CD4-positive, alpha-beta memory T cell (primary cell): ENCODE measurements around the gene ELMO1. TPM values are rescaled to one million over a fixed set of nuclear protein-coding genes. Genes with fewer than 3 reads are reported as not detected.

Source experiments
- CTCF ChIA-PET: fragments of 350-600 bp; sonication (Branson Sonifier 250); formaldehyde crosslinking; loops from one replicate; lab custom pipeline; 2021; ENCODE audit warnings: inconsistent platforms; ENCODE audit not compliant: partially characterized antibody; lab: Charles Lee
- POLR2A ChIA-PET: fragments of 350-600 bp; sonication (Branson Sonifier 250); formaldehyde crosslinking; loops from one replicate; lab custom pipeline; 2021; ENCODE audit not compliant: partially characterized antibody; lab: Charles Lee
- DNase-seq, 5 donors: peaks; one replicate each; pipeline versions ENCODE4 v3.0.0 to v3.0.0-alpha.2; 2020 to 2022; ENCODE audit warnings: mixed read lengths in 1 of 5
- H3K27ac ChIP-seq: one replicate; pipeline ENCODE4 v1.7.0; 2013; ENCODE audit warnings: low read depth, low read length
- H3K27me3 ChIP-seq: 2 replicates; pipeline ENCODE4 v1.7.0; 2013; ENCODE audit warnings: mild to moderate bottlenecking, low read length, moderate library complexity; ENCODE audit not compliant: insufficient read depth
- H3K36me3 ChIP-seq: 2 replicates; pipeline ENCODE4 v1.7.0; 2013; ENCODE audit warnings: mild to moderate bottlenecking, low read length, moderate library complexity; ENCODE audit not compliant: insufficient read depth
- H3K4me1 ChIP-seq: 2 replicates; pipeline ENCODE4 v1.7.0; 2013; ENCODE audit warnings: mild to moderate bottlenecking, low read length, moderate library complexity; ENCODE audit not compliant: insufficient read depth
- H3K4me3 ChIP-seq, 2 donors: one replicate each; pipeline ENCODE4 v1.7.0; 2013; ENCODE audit warnings: low read length in 2 of 2, mild to moderate bottlenecking in 1 of 2
- H3K9me3 ChIP-seq, 2 donors: one replicate each; pipeline ENCODE4 v1.7.0; 2013; ENCODE audit warnings: low read length in 2 of 2, control low read depth in 1 of 2; ENCODE audit not compliant: control insufficient read depth in 1 of 2
- H3K27ac Mint-ChIP-seq, 7 donors: one replicate each; pipeline ENCODE4 v1.8.0; 2020 to 2021; ENCODE audit warnings: mixed read lengths in 7 of 7, mild to moderate bottlenecking in 6 of 7, inconsistent platforms in 3 of 7, moderate library complexity in 3 of 7
- H3K27me3 Mint-ChIP-seq, 2 donors: one replicate each; pipeline ENCODE4 v1.8.0; 2020 to 2021; ENCODE audit warnings: mixed read lengths in 2 of 2
- H3K36me3 Mint-ChIP-seq, 2 donors: one replicate each; pipeline ENCODE4 v1.8.0; 2020 to 2021; ENCODE audit warnings: mixed read lengths in 2 of 2, inconsistent platforms in 1 of 2, mild to moderate bottlenecking in 1 of 2
- H3K4me1 Mint-ChIP-seq, 4 donors: one replicate each; pipeline ENCODE4 v1.8.0; 2020 to 2021; ENCODE audit warnings: mixed read lengths in 4 of 4, mild to moderate bottlenecking in 1 of 4
- H3K4me3 Mint-ChIP-seq, 8 donors: one replicate each; pipeline ENCODE4 v1.8.0; 2020 to 2021; ENCODE audit warnings: mixed read lengths in 8 of 8, mild to moderate bottlenecking in 7 of 8, moderate library complexity in 6 of 8, inconsistent platforms in 3 of 8
- H3K9me3 Mint-ChIP-seq, 8 donors: one replicate each; pipeline ENCODE4 v1.8.0; 2020 to 2021; ENCODE audit warnings: mixed read lengths in 8 of 8, mild to moderate bottlenecking in 5 of 8, inconsistent platforms in 3 of 8, moderate library complexity in 1 of 8
- intact Hi-C: fragments of 100-400 bp; cut with micrococcal nuclease; formaldehyde crosslinking; loops from one replicate; pipeline ENCODE4 v1.15.1; 2023
- polyA plus RNA-seq, 2 donors: library from polyadenylated mRNA; unstranded; fragments of 300-500 nt; fragmentation: Illumina TruSeq; gene quantifications; one replicate each; pipeline ENCODE4 v1.2.3, GENCODE V29; 2021
- total RNA-seq, 2 experiments: library from RNA; stranded (reverse); gene quantifications; one replicate each; pipeline ENCODE4 v1.2.3, GENCODE V29; 2021

Gene ELMO1
- total and polyA plus RNA-seq, 4 experiments from 2014 or later = 45.1 to 131 (median 111) TPM

GRCh38 chr7:36944838-36945237, 503.8 kb downstream of the ELMO1 start:
- no peak overlapping the region for H3K4me3 Mint-ChIP-seq
- H3K27me3 ChIP-seq = no peaks in the 10 kb centered on the region
- H3K4me3 ChIP-seq = no peak overlapping the region
- peaks cover 13 to 94% (median 71%) of the 10 kb centered on the region in 8 donors for H3K9me3 Mint-ChIP-seq
- ChIA-PET CTCF (no interaction called here), POLR2A (no interaction called here)
- peaks cover 0 to 19% of the 10 kb centered on the region in 2 donors for H3K9me3 ChIP-seq
- intact Hi-C loops = no loop called here
- no peaks in the 10 kb centered on the region for H3K27me3 Mint-ChIP-seq
- no peaks in the 10 kb centered on the region for H3K4me1 ChIP-seq
- DNase-seq = no peak
- H3K27ac Mint-ChIP-seq = peak overlapping the region in 3 of 7 donors; percentile 3 to 63 (median 38)
- peaks cover 87 to 97% of the 10 kb centered on the region in 2 donors for H3K36me3 Mint-ChIP-seq
- peaks cover 22 to 49% (median 39%) of the 10 kb centered on the region in 4 donors for H3K4me1 Mint-ChIP-seq
- H3K27ac ChIP-seq = no peak overlapping the region
- H3K36me3 ChIP-seq = peaks cover 5% of the 10 kb centered on the region

- ChIA-PET POLR2A (interaction anchor here (0.5 kb wide), 1 partner anchor 195 kb away, joined by 3 read pairs; no protein-coding TSS in a partner anchor), CTCF (no interaction called here)
- Mint-ChIP-seq H3K4me3 (peak overlapping the region in 3 of 8 donors; percentile 29 to 64 (median 47)), H3K9me3 (peaks cover 12 to 94% (median 75%) of the 10 kb centered on the region in 8 donors), H3K27ac (peak overlapping the region in 1 of 7 donors; percentile 20), H3K27me3 (no peaks in the 10 kb centered on the region), H3K4me1 (peaks cover 20 to 57% (median 43%) of the 10 kb centered on the region in 4 donors), H3K36me3 (peaks cover 83 to 94% of the 10 kb centered on the region in 2 donors)
- DNase-seq = no peak
- Histone ChIP-seq H3K9me3 (peaks cover 0 to 29% of the 10 kb centered on the region in 2 donors), H3K27ac (no peak overlapping the region), H3K36me3 (no peaks in the 10 kb centered on the region), H3K4me3 (no peak overlapping the region), H3K4me1 (peaks cover 2% of the 10 kb centered on the region), H3K27me3 (no peaks in the 10 kb centered on the region)
- intact Hi-C loops = no loop called here
Observed at GRCh38 chr7:36943591-36944435, 504.9 kb downstream of the ELMO1 start.

GRCh38 chr7:36942955-36943354, 505.7 kb downstream of the ELMO1 start:
- H3K27me3 ChIP-seq = no peaks in the 10 kb centered on the region
- H3K9me3 Mint-ChIP-seq = peaks cover 12 to 98% (median 77%) of the 10 kb centered on the region in 8 donors
- ChIA-PET POLR2A (no interaction called here), CTCF (no interaction called here)
- peak overlapping the region in 2 of 8 donors; percentile 5 to 64 for H3K4me3 Mint-ChIP-seq
- H3K4me3 ChIP-seq = no peak overlapping the region
- H3K4me1 Mint-ChIP-seq = peaks cover 23 to 65% (median 50%) of the 10 kb centered on the region in 4 donors
- H3K27me3 Mint-ChIP-seq = no peaks in the 10 kb centered on the region
- peaks cover 0 to 34% of the 10 kb centered on the region in 2 donors for H3K9me3 ChIP-seq
- no peak for DNase-seq
- peaks cover 10% of the 10 kb centered on the region for H3K4me1 ChIP-seq
- intact Hi-C loops = no loop called here
- H3K27ac Mint-ChIP-seq = peak overlapping the region in 2 of 7 donors; percentile 18 to 46
- no peaks in the 10 kb centered on the region for H3K36me3 ChIP-seq
- H3K36me3 Mint-ChIP-seq = peaks cover 82 to 95% of the 10 kb centered on the region in 2 donors
- H3K27ac ChIP-seq = no peak overlapping the region

GRCh38 chr7:36942541-36942940, 506.1 kb downstream of the ELMO1 start:
- ChIA-PET POLR2A (no interaction called here), CTCF (no interaction called here)
- Mint-ChIP-seq H3K9me3 (peaks cover 9 to 98% (median 79%) of the 10 kb centered on the region in 8 donors), H3K4me3 (peak overlapping the region in 3 of 8 donors; percentile 7 to 40 (median 24)), H3K27me3 (no peaks in the 10 kb centered on the region), H3K27ac (no peak overlapping the region), H3K4me1 (peaks cover 20 to 66% (median 51%) of the 10 kb centered on the region in 4 donors), H3K36me3 (peaks cover 82 to 94% of the 10 kb centered on the region in 2 donors)
- intact Hi-C loops = no loop called here
- no peak for DNase-seq
- Histone ChIP-seq H3K4me3 (no peak overlapping the region), H3K4me1 (peaks cover 14% of the 10 kb centered on the region), H3K36me3 (no peaks in the 10 kb centered on the region), H3K9me3 (peaks cover 0 to 38% of the 10 kb centered on the region in 2 donors), H3K27me3 (no peaks in the 10 kb centered on the region), H3K27ac (no peak overlapping the region)

GRCh38 chr7:36942025-36942424, 506.6 kb downstream of the ELMO1 start:
- Mint-ChIP-seq H3K36me3 (peaks cover 82 to 93% of the 10 kb centered on the region in 2 donors), H3K4me3 (no peak overlapping the region), H3K27me3 (no peaks in the 10 kb centered on the region), H3K4me1 (peaks cover 18 to 65% (median 52%) of the 10 kb centered on the region in 4 donors), H3K9me3 (peaks cover 6 to 98% (median 80%) of the 10 kb centered on the region in 8 donors), H3K27ac (peak overlapping the region in 2 of 7 donors; percentile 19 to 37)
- Histone ChIP-seq H3K27ac (no peak overlapping the region), H3K36me3 (peaks cover 4% of the 10 kb centered on the region), H3K9me3 (peaks cover 0 to 43% of the 10 kb centered on the region in 2 donors), H3K4me1 (peaks cover 18% of the 10 kb centered on the region), H3K4me3 (no peak overlapping the region), H3K27me3 (no peaks in the 10 kb centered on the region)
- ChIA-PET CTCF (no interaction called here), POLR2A (no interaction called here)
- no peak for DNase-seq
- intact Hi-C loops = no loop called here

GRCh38 chr7:36941359-36941758, 507.3 kb downstream of the ELMO1 start:
- H3K9me3 ChIP-seq = peaks cover 0 to 49% of the 10 kb centered on the region in 2 donors
- Mint-ChIP-seq H3K4me1 (peaks cover 17 to 69% (median 53%) of the 10 kb centered on the region in 4 donors), H3K9me3 (peaks cover 6 to 98% (median 83%) of the 10 kb centered on the region in 8 donors), H3K27ac (no peak overlapping the region), H3K27me3 (no peaks in the 10 kb centered on the region), H3K4me3 (peak overlapping the region in 1 of 8 donors; percentile 15), H3K36me3 (peaks cover 85 to 93% of the 10 kb centered on the region in 2 donors)
- ChIA-PET CTCF (interaction anchor here (1.2 kb wide), 1 partner anchor 47 kb away, joined by 3 read pairs; no protein-coding TSS in a partner anchor), POLR2A (no interaction called here)
- no peaks in the 10 kb centered on the region for H3K27me3 ChIP-seq
- peaks cover 4% of the 10 kb centered on the region for H3K36me3 ChIP-seq
- peaks cover 20% of the 10 kb centered on the region for H3K4me1 ChIP-seq
- H3K27ac ChIP-seq = no peak overlapping the region
- no peak overlapping the region for H3K4me3 ChIP-seq
- DNase-seq = no peak
- intact Hi-C loops = no loop called here

- no peaks in the 10 kb centered on the region for H3K27me3 ChIP-seq
- peaks cover 87 to 93% of the 10 kb centered on the region in 2 donors for H3K36me3 Mint-ChIP-seq
- H3K4me1 Mint-ChIP-seq = peaks cover 14 to 74% (median 56%) of the 10 kb centered on the region in 4 donors
- ChIA-PET CTCF (no interaction called here), POLR2A (no interaction called here)
- H3K27me3 Mint-ChIP-seq = no peaks in the 10 kb centered on the region
- H3K4me3 Mint-ChIP-seq = peak overlapping the region in 1 of 8 donors; percentile 70
- H3K4me3 ChIP-seq = no peak overlapping the region
- peaks cover 2 to 99% (median 91%) of the 10 kb centered on the region in 8 donors for H3K9me3 Mint-ChIP-seq
- peak overlapping the region in 2 of 7 donors; percentile 29 to 60 for H3K27ac Mint-ChIP-seq
- H3K27ac ChIP-seq = no peak overlapping the region
- H3K36me3 ChIP-seq = peaks cover 4% of the 10 kb centered on the region
- H3K4me1 ChIP-seq = peaks cover 20% of the 10 kb centered on the region
- intact Hi-C loops = no loop called here
- DNase-seq = no peak
- H3K9me3 ChIP-seq = peaks cover 0 to 57% of the 10 kb centered on the region in 2 donors
Observed at GRCh38 chr7:36939816-36940215, 508.8 kb downstream of the ELMO1 start.
